ENCODE data around the gene ERFL. TPM values are rescaled to one million over a fixed set of nuclear protein-coding genes. Genes with fewer than 3 reads are reported as not detected.

ERFL gene
- total and polyA plus RNA-seq, 10 donors: 0.46 to 3.0 (median 2.1) TPM

DNA sequence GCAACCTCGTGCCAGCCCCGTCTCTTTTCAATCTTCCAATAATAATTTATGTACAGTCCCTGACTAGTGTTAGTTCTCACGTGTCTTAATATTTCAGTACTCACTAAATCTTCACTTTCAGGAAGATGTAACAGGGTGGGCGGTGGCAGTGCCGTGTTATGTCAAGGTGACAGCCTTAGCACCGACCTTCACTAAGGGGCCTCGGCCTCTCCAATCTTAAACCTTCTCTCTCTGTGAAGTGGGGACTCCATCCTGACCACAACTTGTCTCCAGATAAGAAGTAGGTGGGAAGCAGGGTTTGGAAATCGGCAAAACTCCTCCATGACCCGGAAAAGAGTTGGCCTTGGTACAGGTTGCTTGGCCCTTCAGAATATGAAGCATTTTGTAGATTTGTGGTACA is 66.4 kb downstream of the ERFL start:
- H3K4me3 ChIP-seq: peak overlapping the region in 4 of 8 donors; percentile 77 to 99 (median 98)
- peak overlapping the region in 3 of 8 donors; percentile 37 to 99 (median 97) for H3K27ac ChIP-seq
- peaks cover 40 to 76% (median 71%) of the 10 kb centered on the region in 6 donors for H3K4me1 ChIP-seq
- 47 to 72% (median 64%) methylated on average over 9 of the region's 9 CpGs for WGBS, 5 donors
- H3K9me3 ChIP-seq: no peaks in the 10 kb centered on the region
- H3K27me3 ChIP-seq (replicated peaks in 1 of 7): no peaks in the 10 kb centered on the region
- no peak for TF ChIP-seq POLR2AphosphoS5 (IDR thresholded peaks at IDR 0.05)
- TF ChIP-seq POLR2A (IDR thresholded peaks at IDR 0.05): no peak
- DNase-seq: no peak
- intact Hi-C loops (cut with DNase I; ENCODE audit: low total_unique reads): no loop called here
- H3K36me3 ChIP-seq: peaks cover 6 to 61% (median 49%) of the 10 kb centered on the region in 6 donors

DNA sequence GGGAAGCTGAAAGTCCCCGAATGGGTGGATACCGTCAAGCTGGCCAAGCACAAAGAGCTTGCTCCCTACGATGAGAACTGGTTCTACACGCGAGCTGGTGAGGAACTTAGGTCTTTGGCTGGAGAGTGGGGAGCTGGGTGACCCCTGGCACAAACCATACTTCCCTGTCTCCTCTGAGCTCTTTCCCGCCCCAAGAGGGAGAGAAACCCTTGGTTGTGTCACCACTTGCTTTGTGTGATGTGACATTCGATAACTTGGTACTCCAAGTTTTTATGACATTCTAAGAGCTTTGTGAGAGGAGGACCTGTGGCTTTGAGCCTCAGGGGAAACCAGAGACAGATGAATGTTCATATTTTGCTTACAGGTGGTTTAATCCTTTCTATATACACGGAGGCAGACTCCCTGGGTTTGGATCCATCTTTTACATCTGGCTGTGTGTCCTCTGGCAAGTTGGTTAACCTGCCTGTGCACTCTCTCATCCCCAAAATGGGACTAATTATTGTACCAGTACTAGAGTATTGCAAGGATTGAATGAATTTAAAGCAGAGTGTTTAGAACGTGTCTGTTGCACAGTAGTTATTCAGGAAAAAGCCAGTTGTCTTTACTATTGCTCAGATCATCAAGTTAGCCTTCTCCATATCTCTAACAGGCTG is 67.0 kb downstream of the ERFL start:
- TF ChIP-seq POLR2AphosphoS5 (IDR thresholded peaks at IDR 0.05): no peak
- TF ChIP-seq, protein P1, sequence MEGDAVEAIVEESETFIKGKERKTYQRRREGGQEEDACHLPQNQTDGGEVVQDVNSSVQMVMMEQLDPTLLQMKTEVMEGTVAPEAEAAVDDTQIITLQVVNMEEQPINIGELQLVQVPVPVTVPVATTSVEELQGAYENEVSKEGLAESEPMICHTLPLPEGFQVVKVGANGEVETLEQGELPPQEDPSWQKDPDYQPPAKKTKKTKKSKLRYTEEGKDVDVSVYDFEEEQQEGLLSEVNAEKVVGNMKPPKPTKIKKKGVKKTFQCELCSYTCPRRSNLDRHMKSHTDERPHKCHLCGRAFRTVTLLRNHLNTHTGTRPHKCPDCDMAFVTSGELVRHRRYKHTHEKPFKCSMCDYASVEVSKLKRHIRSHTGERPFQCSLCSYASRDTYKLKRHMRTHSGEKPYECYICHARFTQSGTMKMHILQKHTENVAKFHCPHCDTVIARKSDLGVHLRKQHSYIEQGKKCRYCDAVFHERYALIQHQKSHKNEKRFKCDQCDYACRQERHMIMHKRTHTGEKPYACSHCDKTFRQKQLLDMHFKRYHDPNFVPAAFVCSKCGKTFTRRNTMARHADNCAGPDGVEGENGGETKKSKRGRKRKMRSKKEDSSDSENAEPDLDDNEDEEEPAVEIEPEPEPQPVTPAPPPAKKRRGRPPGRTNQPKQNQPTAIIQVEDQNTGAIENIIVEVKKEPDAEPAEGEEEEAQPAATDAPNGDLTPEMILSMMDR (IDR thresholded peaks at IDR 0.05 in 8 of 11, conservative IDR thresholded peaks at IDR 0.05 in 3 of 11): no peak
- TF ChIP-seq POLR2A (IDR thresholded peaks at IDR 0.05): no peak
- Histone ChIP-seq H3K27me3 (replicated peaks in 1 of 7) (no peaks in the 10 kb centered on the region), H3K4me1 (peaks cover 34 to 70% (median 65%) of the 10 kb centered on the region in 6 donors), H3K9me3 (no peaks in the 10 kb centered on the region), H3K27ac (peak overlapping the region in 7 of 8 donors; percentile 92 to 99 (median 96)), H3K36me3 (peaks cover 6 to 55% (median 46%) of the 10 kb centered on the region in 6 donors), H3K4me3 (peak overlapping the region; percentile 58 to 99 (median 96))
- intact Hi-C loops (cut with DNase I; ENCODE audit: low total_unique reads): no loop called here
- WGBS, 5 donors: 24 to 49% (median 27%) methylated on average over 6 to 9 of the region's 9 CpGs
- DNase-seq: peak; percentile 5

DNA sequence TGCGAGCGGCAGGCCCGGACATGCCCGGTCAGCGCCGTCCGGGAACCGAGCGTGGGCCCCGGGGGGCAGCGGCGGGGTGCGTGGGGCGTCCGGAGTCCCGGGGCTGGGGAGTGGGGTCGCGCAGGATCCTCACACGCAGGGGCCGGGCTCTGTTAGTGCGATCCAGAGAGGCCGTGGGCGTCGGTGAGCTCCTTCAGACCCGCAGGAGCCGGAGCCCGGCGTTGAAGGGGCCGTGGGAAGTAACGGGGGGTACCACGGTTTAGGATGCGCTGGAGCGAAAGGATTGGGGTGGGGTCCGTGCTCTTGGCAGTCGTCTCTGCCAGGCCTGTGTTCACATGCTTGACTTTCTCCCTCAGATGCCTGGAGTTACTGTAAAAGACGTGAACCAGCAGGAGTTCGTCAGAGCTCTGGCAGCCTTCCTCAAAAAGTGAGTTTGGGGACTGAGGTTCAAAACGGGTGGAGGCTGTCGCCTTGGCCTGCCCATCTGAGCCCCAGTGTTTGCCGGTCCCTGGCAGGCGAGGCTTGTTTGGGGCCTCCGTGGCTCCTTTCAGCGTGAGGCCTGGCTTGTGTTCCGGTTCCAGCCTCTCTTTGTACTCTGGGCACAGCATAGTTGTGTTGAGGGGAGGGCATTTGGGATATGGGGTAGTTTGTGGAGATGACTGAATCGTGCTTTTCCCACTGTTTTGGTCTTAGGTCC is 67.7 kb downstream of the ERFL start:
- TF ChIP-seq POLR2AphosphoS5 (IDR thresholded peaks at IDR 0.05) (no peak), POLR2A (IDR thresholded peaks at IDR 0.05) (no peak)
- TF ChIP-seq, protein P1 (IDR thresholded peaks at IDR 0.05 in 8 of 11, conservative IDR thresholded peaks at IDR 0.05 in 3 of 11): no peak
- Histone ChIP-seq H3K4me3 (peak overlapping the region; percentile 58 to 99 (median 96)), H3K27me3 (replicated peaks in 1 of 7) (no peaks in the 10 kb centered on the region), H3K9me3 (no peaks in the 10 kb centered on the region), H3K4me1 (peaks cover 31 to 63% (median 59%) of the 10 kb centered on the region in 6 donors), H3K27ac (peak overlapping the region; percentile 92 to 99 (median 96)), H3K36me3 (peaks cover 6 to 48% (median 44%) of the 10 kb centered on the region in 6 donors)
- DNase-seq: no peak
- intact Hi-C loops (cut with DNase I; ENCODE audit: low total_unique reads): no loop called here
- WGBS, 5 donors: 0 to 1% (median 1%) methylated on average over 18 to 45 of the region's 45 CpGs

DNA sequence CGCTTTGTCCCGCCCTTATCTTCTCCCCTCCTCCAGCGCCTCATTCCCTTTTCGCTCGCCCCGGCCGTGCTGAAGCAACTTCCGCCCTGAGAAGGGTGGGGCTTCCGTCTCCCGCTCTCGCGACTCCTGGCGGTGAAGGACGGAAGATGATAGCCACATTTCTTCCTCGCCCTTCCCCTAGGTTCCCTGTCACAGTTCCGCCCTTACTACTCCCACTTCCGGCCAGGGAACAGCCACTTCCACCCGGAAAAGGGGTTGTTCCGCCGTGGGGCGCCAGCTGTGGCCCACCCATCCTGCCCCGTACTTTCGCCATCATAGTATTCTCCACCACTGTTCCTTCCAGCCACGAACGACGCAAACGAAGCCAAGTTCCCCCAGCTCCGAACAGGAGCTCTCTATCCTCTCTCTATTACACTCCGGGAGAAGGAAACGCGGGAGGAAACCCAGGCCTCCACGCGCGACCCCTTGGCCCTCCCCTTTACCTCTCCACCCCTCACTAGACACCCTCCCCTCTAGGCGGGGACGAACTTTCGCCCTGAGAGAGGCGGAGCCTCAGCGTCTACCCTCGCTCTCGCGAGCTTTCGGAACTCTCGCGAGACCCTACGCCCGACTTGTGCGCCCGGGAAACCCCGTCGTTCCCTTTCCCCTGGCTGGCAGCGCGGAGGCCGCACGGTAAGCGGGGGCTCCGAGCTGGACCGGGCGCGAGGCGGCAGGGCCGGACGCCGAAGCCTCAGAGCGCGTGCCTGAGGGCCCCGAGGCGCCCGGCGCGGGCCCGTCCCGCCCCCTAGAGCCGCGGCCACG is 68.4 kb downstream of the ERFL start, which contains the start of gene RPS19:
RPS19 (plus strand) TSS at position 638 of the 801 bp plus-strand sequence. CDS start 520 bp downstream, outside the sequence.
- H3K4me1 ChIP-seq: peaks cover 31 to 56% (median 52%) of the 10 kb centered on the region in 6 donors
- intact Hi-C loops (cut with DNase I; ENCODE audit: low total_unique reads): no loop called here
- H3K4me3 ChIP-seq: peak within 1 kb of the TSS; percentile 58 to 99 (median 96)
- H3K27ac ChIP-seq: peak within 1 kb of the TSS; percentile 92 to 99 (median 96)
- WGBS, 5 donors: 0 to 1% (median 0%) methylated on average over 46 to 76 of the region's 76 CpGs
- peaks cover 6 to 41% (median 37%) of the 10 kb centered on the region in 6 donors for H3K36me3 ChIP-seq
- H3K9me3 ChIP-seq: no peaks in the 10 kb centered on the region
- TF ChIP-seq POLR2AphosphoS5 (IDR thresholded peaks at IDR 0.05): peak; percentile 94 to 96 (median 96)
- TF ChIP-seq, protein P1 (IDR thresholded peaks at IDR 0.05 in 8 of 11, conservative IDR thresholded peaks at IDR 0.05 in 3 of 11): peak; percentile 53 to 95 (median 84)
- peak; percentile 48 to 75 (median 51) for TF ChIP-seq POLR2A (IDR thresholded peaks at IDR 0.05)
- DNase-seq: peak; percentile 99
- H3K27me3 ChIP-seq (replicated peaks in 1 of 7): no peaks in the 10 kb centered on the region
